Trophoblast cell (in vitro differentiated cells and primary cell): ENCODE results near the gene GBX1.

ENCODE experiments used
- DNase-seq, 2 donors: peaks; one replicate each; pipeline ENCODE4 v3.0.0-alpha.2; 2016
- H2AFZ ChIP-seq: 2 replicates; pipeline ENCODE4 v1.6.1; 2013; ENCODE audit warnings: low read length, moderate library complexity, mild to moderate bottlenecking; ENCODE audit not compliant: insufficient read depth, poor library complexity
- H2AK5ac ChIP-seq: 2 replicates; pipeline ENCODE4 v1.6.1; 2013; ENCODE audit warnings: mild to moderate bottlenecking, low read length
- H2BK120ac ChIP-seq: 2 replicates; pipeline ENCODE4 v1.6.1; 2013; ENCODE audit warnings: low read length, mild to moderate bottlenecking, moderate library complexity; ENCODE audit not compliant: insufficient read depth, poor library complexity
- H2BK12ac ChIP-seq: 2 replicates; pipeline ENCODE4 v1.6.1; 2013; ENCODE audit warnings: mild to moderate bottlenecking, low read length, moderate library complexity
- H2BK5ac ChIP-seq: 2 replicates; pipeline ENCODE4 v1.6.1; 2013; ENCODE audit warnings: low read length, low read depth, moderate library complexity, mild to moderate bottlenecking; ENCODE audit not compliant: poor library complexity
- H3K14ac ChIP-seq: 2 replicates; pipeline ENCODE4 v1.6.1; 2013; ENCODE audit warnings: mild to moderate bottlenecking, low read length
- H3K18ac ChIP-seq: 2 replicates; pipeline ENCODE4 v1.6.1; 2013; ENCODE audit warnings: mild to moderate bottlenecking, low read length
- H3K23ac ChIP-seq: 2 replicates; pipeline ENCODE4 v1.6.1; 2013; ENCODE audit warnings: low read length
- H3K27ac ChIP-seq: 2 replicates; pipeline ENCODE4 v1.5.1; 2013; ENCODE audit warnings: low read depth, mild to moderate bottlenecking, inconsistent platforms, low read length, moderate library complexity
- H3K27me3 ChIP-seq: 2 replicates; pipeline ENCODE4 v1.6.1; 2013; ENCODE audit warnings: inconsistent platforms, mild to moderate bottlenecking, low read length, moderate library complexity; ENCODE audit not compliant: insufficient read depth
- H3K36me3 ChIP-seq, 2 experiments: 1 replicate in 1 of 2; 2 replicates in 1 of 2; pipeline ENCODE4 v1.6.1; 2013; ENCODE audit warnings: low read length in 2 of 2, mild to moderate bottlenecking in 2 of 2, moderate library complexity in 1 of 2; ENCODE audit not compliant: insufficient read depth in 2 of 2, control insufficient read depth in 1 of 2
- H3K4ac ChIP-seq: 2 replicates; pipeline ENCODE4 v1.6.1; 2013; ENCODE audit warnings: low read depth, mild to moderate bottlenecking, low read length, moderate library complexity
- H3K4me1 ChIP-seq, 2 experiments: 1 replicate in 1 of 2; 2 replicates in 1 of 2; pipeline ENCODE4 v1.6.1; 2013; ENCODE audit warnings: low read length in 2 of 2, mild to moderate bottlenecking in 2 of 2, moderate library complexity in 1 of 2; ENCODE audit not compliant: insufficient read depth in 2 of 2, control insufficient read depth in 1 of 2
- H3K4me2 ChIP-seq: 2 replicates; pipeline ENCODE4 v1.6.1; 2013; ENCODE audit warnings: inconsistent platforms, mild to moderate bottlenecking, low read length, moderate library complexity
- H3K4me3 ChIP-seq: 2 replicates; pipeline ENCODE4 v1.5.1; 2013; ENCODE audit warnings: mild to moderate bottlenecking, low read depth, low read length, inconsistent platforms
- H3K79me1 ChIP-seq: one replicate; pipeline ENCODE4 v1.6.1; 2013; ENCODE audit warnings: low read length
- H3K79me2 ChIP-seq: 2 replicates; pipeline ENCODE4 v1.6.1; 2013; ENCODE audit warnings: low read length, mild to moderate bottlenecking; ENCODE audit not compliant: control insufficient read depth, insufficient read depth, poor library complexity
- H3K9ac ChIP-seq: 2 replicates; pipeline ENCODE4 v1.6.1; 2013; ENCODE audit warnings: mild to moderate bottlenecking, low read length
- H3K9me3 ChIP-seq: 2 replicates; pipeline ENCODE4 v1.6.1; 2013; ENCODE audit warnings: low read depth, mild to moderate bottlenecking, control low read depth, inconsistent platforms, low read length; ENCODE audit not compliant: insufficient read depth
- H4K12ac ChIP-seq: 2 replicates; pipeline ENCODE4 v1.6.1; 2013; ENCODE audit warnings: low read depth, mild to moderate bottlenecking, low read length, moderate library complexity
- H4K8ac ChIP-seq: 2 replicates; pipeline ENCODE4 v1.6.1; 2013; ENCODE audit warnings: low read depth, mild to moderate bottlenecking, low read length, moderate library complexity
- H4K91ac ChIP-seq: one replicate; pipeline ENCODE4 v1.6.1; 2013; ENCODE audit warnings: low read depth, mild to moderate bottlenecking, low read length, moderate library complexity
- WGBS: extraction: QIAGEN DNeasy Blood & Tissue Kit; methylation state at CpG from one replicate; pipeline ENCODE4 v1.1.7; 2013; ENCODE audit warnings: missing lambda C conversion rate; ENCODE audit not compliant: insufficient read length, insufficient coverage; ENCODE audit errors: extremely low coverage; 5-methylcytosine and 5-hydroxymethylcytosine counted together

GBX1 gene

DNA sequence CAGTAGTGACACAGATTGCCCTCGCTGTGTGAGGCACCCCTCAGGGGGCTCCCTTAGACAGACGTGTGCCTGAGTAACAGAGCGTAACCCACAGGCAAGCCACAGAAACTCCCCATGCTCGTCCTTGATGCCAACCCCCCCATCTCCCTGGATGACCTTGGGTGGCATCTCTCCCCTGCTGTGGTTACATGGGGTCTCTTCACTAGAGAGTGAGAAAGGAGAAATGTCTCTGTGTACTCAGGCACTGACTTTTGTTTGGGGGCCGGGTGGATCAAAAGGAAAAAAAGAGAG, 20.7 kb upstream of the GBX1 start:
- H3K9me3 ChIP-seq = no peaks in the 10 kb centered on the region
- no peak overlapping the region for H2BK12ac ChIP-seq
- H3K4ac ChIP-seq = no peak overlapping the region
- no peak overlapping the region for H3K14ac ChIP-seq
- H3K18ac ChIP-seq = no peak overlapping the region
- no CpG with 5 or more reads among the region's 5 CpGs for WGBS
- no peak overlapping the region for H4K8ac ChIP-seq
- H4K91ac ChIP-seq = no peak overlapping the region
- no peaks in the 10 kb centered on the region for H3K79me2 ChIP-seq
- no peak overlapping the region for H2BK5ac ChIP-seq
- H3K9ac ChIP-seq = no peak overlapping the region
- H3K27ac ChIP-seq = no peak overlapping the region
- no peak overlapping the region for H3K4me2 ChIP-seq
- no peaks in the 10 kb centered on the region for H3K4me1 ChIP-seq
- H3K27me3 ChIP-seq = no peaks in the 10 kb centered on the region
- DNase-seq = no peak
- H2AFZ ChIP-seq = no peak overlapping the region
- no peaks in the 10 kb centered on the region for H3K79me1 ChIP-seq
- no peak overlapping the region for H2AK5ac ChIP-seq
- H3K36me3 ChIP-seq = no peaks in the 10 kb centered on the region
- H3K4me3 ChIP-seq = no peak overlapping the region
- H3K23ac ChIP-seq = no peak overlapping the region
- no peak overlapping the region for H4K12ac ChIP-seq
- H2BK120ac ChIP-seq = no peak overlapping the region

DNA sequence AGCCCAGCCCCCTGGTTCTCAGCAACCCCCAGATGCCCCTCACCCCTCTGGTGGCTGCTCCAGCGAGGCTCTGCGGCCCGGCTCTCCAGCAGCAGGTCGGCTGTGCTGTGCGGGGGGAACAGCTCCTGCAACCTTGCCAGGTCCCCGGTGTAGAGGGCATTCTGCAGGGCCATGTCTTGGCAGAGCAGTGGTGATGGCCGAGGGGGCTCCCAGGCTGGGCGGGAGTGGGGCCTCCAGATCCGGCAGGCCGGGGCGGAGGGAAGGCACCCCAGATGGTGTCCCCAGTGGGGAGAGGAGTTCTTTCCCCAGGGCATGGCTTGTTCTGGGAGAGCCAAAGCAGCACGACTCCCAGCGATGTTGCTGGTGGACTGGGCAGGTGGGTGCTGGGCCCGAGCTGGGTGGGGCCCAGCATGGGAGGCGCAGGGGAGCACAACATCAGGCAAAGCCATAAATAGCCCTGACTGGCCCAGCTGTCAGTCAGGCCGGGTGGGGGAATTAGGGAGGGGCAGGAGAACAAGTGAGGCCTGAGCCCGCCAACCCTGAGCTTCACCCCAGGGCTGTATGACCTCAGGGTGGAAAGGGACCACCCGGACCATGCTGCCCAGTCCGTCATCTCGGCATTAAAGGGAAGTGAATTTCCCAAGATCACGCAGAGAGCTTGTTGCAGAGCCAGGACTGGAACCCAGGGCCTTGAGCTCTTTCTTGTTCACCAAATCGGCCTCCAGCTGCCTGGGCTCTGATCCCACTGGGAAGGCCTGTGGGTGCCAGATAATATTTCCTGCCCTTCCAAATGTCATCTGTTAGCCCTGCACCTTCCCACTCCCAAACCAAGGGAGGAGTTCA, 20.1 kb upstream of the GBX1 start:
- DNase-seq = no peak
- H4K12ac ChIP-seq = no peak overlapping the region
- H2AFZ ChIP-seq = no peak overlapping the region
- H3K23ac ChIP-seq = no peak overlapping the region
- H3K4ac ChIP-seq = no peak overlapping the region
- H3K9ac ChIP-seq = no peak overlapping the region
- H3K27me3 ChIP-seq = no peaks in the 10 kb centered on the region
- H3K18ac ChIP-seq = no peak overlapping the region
- H3K36me3 ChIP-seq = no peaks in the 10 kb centered on the region
- H2BK12ac ChIP-seq = no peak overlapping the region
- H3K4me2 ChIP-seq = no peak overlapping the region
- H3K4me3 ChIP-seq = no peak overlapping the region
- H2BK120ac ChIP-seq = no peak overlapping the region
- no peak overlapping the region for H4K91ac ChIP-seq
- H3K9me3 ChIP-seq = no peaks in the 10 kb centered on the region
- H3K27ac ChIP-seq = no peak overlapping the region
- no peak overlapping the region for H2BK5ac ChIP-seq
- H3K4me1 ChIP-seq = no peaks in the 10 kb centered on the region
- no peak overlapping the region for H3K14ac ChIP-seq
- no peaks in the 10 kb centered on the region for H3K79me1 ChIP-seq
- no peak overlapping the region for H2AK5ac ChIP-seq
- no CpG with 5 or more reads among the region's 22 CpGs for WGBS
- H4K8ac ChIP-seq = no peak overlapping the region
- H3K79me2 ChIP-seq = no peaks in the 10 kb centered on the region

DNA sequence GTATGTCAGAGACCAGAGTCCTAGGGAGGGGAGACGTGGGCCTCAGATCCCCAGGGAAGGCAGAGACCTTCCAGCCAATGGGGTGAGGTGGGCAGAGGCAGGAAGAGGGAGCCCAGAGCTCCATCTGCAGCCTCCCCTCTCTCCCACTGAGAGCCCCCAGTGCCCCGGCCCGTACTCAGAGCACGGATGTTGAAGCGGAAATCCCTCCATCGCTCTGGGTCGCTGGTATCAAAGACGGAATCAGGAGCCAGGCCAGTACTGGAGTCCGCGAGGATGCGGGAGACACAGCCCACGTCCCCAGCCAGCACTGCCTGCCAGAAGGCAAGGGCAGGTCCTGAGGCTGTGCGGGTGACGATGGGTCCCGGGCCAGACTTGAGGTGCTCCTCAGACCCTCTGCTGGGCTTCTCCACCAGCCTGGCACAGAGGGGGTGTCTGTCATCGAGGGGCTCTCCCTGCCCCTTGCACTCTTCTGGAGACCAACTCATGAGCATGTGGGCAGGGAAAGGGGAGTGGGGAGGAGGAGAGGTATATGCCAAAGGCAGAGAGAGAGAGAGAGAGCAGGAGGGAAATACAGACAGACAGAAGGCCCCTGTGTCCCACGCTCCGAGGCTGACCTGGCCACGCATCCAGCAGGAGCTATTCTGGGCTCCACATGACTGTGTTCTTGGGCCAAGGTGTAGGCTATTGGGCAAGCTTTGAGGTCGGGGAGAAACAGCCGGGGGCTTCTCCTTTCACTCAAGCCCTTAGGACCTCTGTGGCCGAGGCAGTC, 19.3 kb upstream of the GBX1 start, which contains the start of gene ASB10:
Gene ASB10, minus strand, starts transcription at position 611 of the 769 bp plus-strand sequence. Its CDS starts 120 bp downstream, at position 491.
- H2AFZ ChIP-seq = no peak within 1 kb of the TSS
- H3K14ac ChIP-seq = no peak within 1 kb of the TSS
- no peaks in the 10 kb centered on the region for H3K27me3 ChIP-seq
- no peak within 1 kb of the TSS for H3K23ac ChIP-seq
- H3K9ac ChIP-seq = no peak within 1 kb of the TSS
- WGBS = no CpG with 5 or more reads among the region's 22 CpGs
- H4K91ac ChIP-seq = no peak within 1 kb of the TSS
- H3K4ac ChIP-seq = no peak within 1 kb of the TSS
- no peak within 1 kb of the TSS for H3K4me3 ChIP-seq
- H2AK5ac ChIP-seq = no peak within 1 kb of the TSS
- H3K4me2 ChIP-seq = no peak within 1 kb of the TSS
- no peak within 1 kb of the TSS for H4K8ac ChIP-seq
- no peaks in the 10 kb centered on the region for H3K79me2 ChIP-seq
- H3K4me1 ChIP-seq = no peaks in the 10 kb centered on the region
- H4K12ac ChIP-seq = no peak within 1 kb of the TSS
- H3K9me3 ChIP-seq = no peaks in the 10 kb centered on the region
- H2BK5ac ChIP-seq = no peak within 1 kb of the TSS
- H3K27ac ChIP-seq = no peak within 1 kb of the TSS
- H3K79me1 ChIP-seq = no peaks in the 10 kb centered on the region
- no peak within 1 kb of the TSS for H3K18ac ChIP-seq
- no peak within 1 kb of the TSS for H2BK12ac ChIP-seq
- H3K36me3 ChIP-seq = no peaks in the 10 kb centered on the region
- no peak within 1 kb of the TSS for H2BK120ac ChIP-seq
- DNase-seq = no peak

DNA sequence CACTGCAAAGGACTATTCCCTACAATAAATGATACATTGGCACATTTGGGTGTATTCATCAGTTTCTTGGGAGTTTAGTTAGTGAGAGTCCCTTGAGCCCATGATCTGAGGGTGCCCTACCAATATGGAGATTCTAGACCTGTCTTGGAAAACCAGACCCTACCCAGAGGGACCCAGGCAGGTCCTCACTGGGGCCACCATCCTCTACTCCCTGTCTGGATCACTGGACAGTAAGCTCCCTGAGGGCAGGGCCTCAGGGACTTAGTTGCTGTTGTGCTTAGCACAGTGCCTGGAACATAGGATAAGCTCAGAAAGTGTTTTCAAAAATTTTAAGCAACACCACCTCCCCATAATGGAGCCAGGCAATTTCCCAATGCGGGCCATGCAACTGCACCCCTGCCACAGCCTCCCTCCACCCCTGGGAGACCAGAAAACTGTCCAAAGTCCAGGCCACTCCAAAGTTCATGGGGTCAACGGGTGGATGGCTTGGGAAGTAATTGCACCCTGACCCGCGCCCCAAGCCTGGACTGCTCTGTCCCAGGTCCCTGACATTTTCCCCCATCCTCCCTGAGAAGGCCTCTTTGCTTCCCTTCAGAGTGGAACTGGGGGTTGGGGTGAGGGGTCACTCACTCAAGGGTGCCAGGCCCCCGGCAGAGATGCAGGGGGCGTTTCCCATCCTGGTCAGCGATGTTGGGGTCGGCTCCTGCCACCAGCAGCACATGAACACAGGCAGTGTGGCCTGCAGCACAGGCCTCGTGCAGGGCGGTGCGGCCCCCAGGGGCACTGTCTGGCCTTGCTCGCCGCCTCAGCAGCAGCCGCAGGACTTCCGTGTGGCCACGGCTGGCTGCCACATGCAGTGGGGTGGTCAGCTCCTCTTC, 18.5 kb upstream of the GBX1 start:
- Histone ChIP-seq H3K9ac (no peak overlapping the region), H3K27me3 (no peaks in the 10 kb centered on the region), H3K23ac (no peak overlapping the region), H3K18ac (no peak overlapping the region), H4K12ac (no peak overlapping the region), H3K4me3 (no peak overlapping the region), H2BK5ac (no peak overlapping the region), H2BK120ac (no peak overlapping the region), H3K36me3 (no peaks in the 10 kb centered on the region), H2BK12ac (no peak overlapping the region), H3K27ac (no peak overlapping the region), H4K91ac (no peak overlapping the region), H3K4me1 (no peaks in the 10 kb centered on the region), H2AFZ (no peak overlapping the region), H3K9me3 (peaks cover 3% of the 10 kb centered on the region), H4K8ac (no peak overlapping the region), H3K4ac (no peak overlapping the region), H3K79me2 (no peaks in the 10 kb centered on the region), H2AK5ac (no peak overlapping the region), H3K4me2 (no peak overlapping the region), H3K79me1 (no peaks in the 10 kb centered on the region), H3K14ac (no peak overlapping the region)
- WGBS = no CpG with 5 or more reads among the region's 16 CpGs
- no peak for DNase-seq
